HG03439 (cell line): ENCODE measurements around the gene CITED2.

Source experiments
- ATAC-seq: cut with Tn5 transposase; IDR thresholded peaks from one replicate; pipeline ENCODE4 v1.9.1; 2021; ENCODE audit warnings: mild to moderate bottlenecking, moderate library complexity; ENCODE audit not compliant: unreplicated experiment

CITED2 gene

DNA sequence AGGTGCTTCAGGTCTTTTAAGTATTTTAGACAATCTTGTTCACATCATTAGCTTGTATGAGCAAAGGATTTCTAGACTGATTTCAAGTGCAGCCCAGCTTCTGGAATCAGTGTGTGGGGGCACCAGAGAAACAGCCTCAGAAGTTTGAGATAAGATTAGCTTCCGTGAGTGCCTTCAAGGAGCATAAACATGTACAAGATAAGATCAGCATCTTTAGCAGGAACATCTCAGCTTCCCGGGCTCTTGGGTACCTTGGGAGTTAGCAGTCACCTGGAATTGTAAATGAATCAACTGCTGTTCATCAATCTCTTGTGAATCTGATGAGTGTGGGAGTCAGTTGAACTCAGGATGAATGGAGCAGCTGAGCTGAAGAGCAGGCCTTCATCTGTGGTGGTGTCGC, 12.0 kb upstream of the CITED2 start:
- no peak for ATAC-seq

GRCh38 chr6:139381216-139381865, 6.9 kb upstream of the CITED2 start:
- no peak for ATAC-seq

GRCh38 chr6:139380611-139381010, 6.2 kb upstream of the CITED2 start:
- no peak for ATAC-seq

- no peak for ATAC-seq
Observed at GRCh38 chr6:139380168-139380567, 5.7 kb upstream of the CITED2 start.

DNA sequence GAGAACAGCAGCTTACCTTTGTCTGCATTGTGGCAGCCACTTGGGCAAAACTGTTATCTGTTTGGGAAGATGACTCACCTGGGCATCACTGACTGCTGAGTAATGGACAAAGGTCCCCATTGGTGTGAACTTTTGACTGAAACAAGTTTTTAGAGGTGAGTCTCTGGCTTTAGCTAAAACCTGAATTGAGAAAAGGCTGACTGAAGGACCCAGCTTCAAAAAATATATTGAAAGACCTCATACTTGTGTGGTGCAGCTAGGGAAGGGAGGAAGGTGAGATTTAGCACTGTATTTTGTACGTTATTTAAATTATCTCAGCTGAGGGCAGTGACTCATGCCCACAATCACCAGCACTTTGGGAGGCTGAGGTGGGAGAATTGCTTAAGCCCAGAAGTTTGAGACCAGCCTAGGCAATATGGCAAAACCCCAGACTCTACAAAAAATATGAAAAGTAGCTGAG, 4.5 kb upstream of the CITED2 start:
- no peak for ATAC-seq

DNA sequence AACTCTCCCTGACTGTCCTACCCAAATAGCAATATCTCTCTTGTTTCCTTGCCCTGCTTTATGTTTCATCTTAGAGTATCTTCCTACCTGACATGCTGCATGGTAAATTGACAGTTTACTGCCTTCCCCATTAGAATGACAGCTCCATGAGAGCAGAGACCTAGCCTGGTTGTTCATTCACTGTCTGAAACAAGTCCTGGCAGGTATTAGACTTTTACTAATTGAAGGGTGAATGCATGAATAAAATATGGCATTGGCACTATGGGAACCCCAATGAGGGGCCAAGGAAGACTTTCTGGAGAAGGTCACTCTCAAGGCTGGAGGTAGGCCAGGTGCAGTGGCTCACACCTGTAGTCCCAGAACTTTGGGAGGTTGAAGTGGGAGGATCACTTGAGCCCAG, 3.8 kb upstream of the CITED2 start:
- no peak for ATAC-seq

GRCh38 chr6:139376604-139377218, 2.3 kb upstream of the CITED2 start:
- no peak for ATAC-seq

DNA sequence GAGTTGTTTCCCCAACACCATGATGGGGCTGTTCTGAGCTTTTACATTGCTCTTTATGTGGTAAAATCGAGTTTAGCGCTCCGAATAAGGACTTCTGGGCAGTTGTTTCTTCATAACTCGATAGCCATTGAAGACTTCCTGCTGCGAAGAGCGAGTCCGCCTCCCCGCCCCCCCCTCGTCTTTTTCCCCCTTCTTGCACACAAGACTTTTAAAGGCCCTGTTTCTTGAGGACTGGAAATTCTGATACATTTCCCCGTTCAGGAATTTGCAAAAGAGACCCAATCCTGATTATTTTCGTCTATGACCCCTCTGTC, 1.5 kb upstream of the CITED2 start:
- ATAC-seq = no peak

GRCh38 chr6:139375226-139376016, 973 bp upstream of the CITED2 start:
- peak; percentile 57 for ATAC-seq

- no peak for ATAC-seq
Observed at GRCh38 chr6:139373928-139374356, 506 bp downstream of the CITED2 start.

DNA sequence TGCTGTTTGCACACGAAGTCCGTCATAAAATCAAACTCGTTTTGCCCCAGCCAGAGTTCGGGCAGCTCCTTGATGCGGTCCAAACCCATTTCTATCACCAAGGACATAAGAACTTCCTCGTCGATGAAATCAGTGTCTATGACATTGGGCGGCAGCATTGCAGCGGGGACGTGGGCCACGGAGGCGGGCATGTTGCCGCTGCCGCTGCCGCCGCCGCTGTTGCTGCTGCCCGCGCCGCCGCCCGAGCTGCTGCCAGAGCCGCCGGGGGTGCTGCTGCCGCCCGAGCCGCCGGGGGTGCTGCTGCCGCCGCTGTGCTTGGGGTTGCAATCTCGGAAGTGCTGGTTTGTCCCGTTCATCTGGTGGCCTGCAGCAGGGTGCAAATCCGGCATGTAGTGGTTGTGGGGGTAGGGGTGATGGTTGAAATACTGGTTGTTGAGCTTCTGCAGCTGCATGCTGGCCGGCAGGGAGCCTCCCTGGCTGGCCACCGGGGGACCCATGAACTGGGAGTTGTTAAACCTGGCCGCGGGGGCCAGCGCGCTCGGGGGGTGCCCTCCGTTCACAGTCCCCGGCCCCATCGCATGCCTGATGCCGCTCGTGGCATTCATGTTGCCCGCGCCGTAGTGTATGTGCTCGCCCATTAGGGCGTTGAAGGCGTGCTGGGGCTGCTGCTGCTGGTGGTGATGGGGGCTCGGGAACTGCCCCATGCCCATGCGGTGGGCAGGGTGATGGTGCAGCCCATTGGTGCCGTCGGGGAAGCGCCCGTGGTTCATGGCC, 1.1 kb downstream of the CITED2 start:
- ATAC-seq = peak; percentile 15

GRCh38 chr6:139372326-139373153, 1.9 kb downstream of the CITED2 start:
- ATAC-seq = no peak

DNA sequence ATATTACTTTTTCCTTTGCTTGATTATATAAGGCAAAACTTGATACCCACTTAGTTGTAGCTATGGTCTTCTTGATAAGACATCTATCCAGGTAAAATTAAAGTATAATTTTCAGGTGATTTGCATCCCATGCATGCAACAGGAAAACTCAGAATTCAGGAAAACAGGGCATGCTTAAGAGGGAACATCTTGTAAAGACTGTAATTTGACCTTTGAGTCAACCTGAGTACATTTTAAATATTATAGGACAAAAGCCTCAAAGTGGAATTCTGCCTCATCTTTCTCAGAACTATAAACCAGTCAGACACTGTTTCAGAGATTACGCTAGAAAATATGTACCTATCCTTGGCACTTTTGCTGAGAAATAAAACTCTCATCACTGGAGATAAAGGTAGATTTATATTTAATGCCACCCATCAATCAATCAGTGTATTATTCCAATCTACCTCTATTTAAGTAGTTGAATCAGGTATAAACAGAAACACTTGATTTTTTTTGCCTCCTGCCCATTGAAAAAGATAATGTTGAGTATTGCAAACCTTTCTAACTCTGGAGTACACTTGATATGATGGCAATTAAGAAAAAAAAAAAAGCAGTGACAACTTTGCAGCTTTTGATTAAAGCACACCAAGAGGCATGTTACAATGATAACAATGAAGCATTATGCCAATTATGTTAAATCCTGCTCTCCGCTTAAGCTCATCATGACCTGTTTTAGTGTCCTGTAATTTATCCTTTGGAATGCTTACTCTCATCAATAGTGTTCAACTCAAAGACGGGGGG, 2.8 kb downstream of the CITED2 start:
- no peak for ATAC-seq

DNA sequence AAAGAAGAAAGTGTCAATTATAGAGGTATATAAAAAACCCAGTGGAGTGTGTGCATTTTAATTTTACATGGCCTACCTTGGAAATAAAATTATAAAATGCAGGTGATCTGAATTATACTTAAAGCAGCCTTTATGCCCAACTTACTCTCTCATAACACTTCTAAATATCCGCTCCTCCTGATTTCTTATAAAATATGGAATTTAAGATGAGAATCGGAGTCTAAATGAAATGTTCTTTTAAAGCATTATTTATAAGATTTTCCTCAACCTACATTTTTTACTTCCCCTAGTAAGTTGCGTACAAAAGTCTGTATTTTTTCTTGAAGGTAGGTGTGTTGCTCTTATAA, 3.5 kb downstream of the CITED2 start:
- ATAC-seq = no peak

- no peak for ATAC-seq
Observed at GRCh38 chr6:139370283-139370998, 4.0 kb downstream of the CITED2 start.

DNA sequence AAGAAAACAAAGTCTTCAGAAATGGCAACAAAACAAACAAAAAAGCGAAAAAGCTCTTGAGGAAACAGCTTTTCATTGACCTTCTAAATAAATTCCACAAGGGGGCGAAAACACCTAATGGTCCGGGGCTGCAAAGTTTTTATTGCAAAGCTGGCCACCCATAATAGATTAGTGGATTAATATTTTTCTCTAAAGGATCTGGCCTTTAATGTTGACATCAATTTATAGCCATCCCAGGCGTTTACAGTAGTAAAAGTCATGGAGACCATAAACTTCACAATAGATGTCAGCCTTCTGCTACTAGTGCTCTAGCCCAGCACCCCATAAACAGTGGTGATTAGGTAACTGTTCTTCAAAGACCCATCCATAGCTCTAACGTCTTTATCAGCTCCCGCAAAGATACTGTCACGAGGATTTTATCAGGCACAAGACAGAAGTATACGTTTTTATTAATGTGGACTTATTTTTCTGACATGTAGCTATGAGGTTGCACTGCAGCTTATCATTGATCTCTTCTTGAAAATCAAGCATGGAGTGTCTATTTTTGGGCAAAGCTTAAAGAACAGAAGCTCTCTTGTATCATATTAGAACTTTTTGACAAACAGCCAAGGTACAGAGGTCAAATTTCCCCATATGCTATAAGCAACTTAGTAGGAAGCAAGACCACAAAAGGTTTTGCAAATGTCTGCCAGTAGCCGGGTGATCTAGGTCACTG, 4.7 kb downstream of the CITED2 start:
- ATAC-seq = no peak

- no peak for ATAC-seq
Observed at GRCh38 chr6:139369068-139369467, 5.4 kb downstream of the CITED2 start.

- no peak for ATAC-seq
Observed at GRCh38 chr6:139368661-139369060, 5.8 kb downstream of the CITED2 start.
